SK-N-SH (cell line): ENCODE measurements around the gene TBPL2. TPM values are rescaled to one million over a fixed set of nuclear protein-coding genes. Genes with fewer than 3 reads are reported as not detected.

ENCODE experiments used
- CTCF ChIA-PET: fragments of 300-600, 350-600 bp; formaldehyde crosslinking; extraction: SDS; loops from one replicate; lab custom pipeline; 2021; lab: Yijun Ruan, JAX
- POLR2A ChIA-PET: fragments of 350-600 bp; sonication (Branson Sonifier 250); formaldehyde crosslinking; extraction: SDS; loops from one replicate; lab custom pipeline; 2020; ENCODE audit warnings: antibody characterized with exemption, inconsistent platforms; lab: Yijun Ruan, JAX
- DNase-seq: peaks from one replicate; pipeline ENCODE4 v3.0.0; 2012
- H2AFZ ChIP-seq: fragments of 200-600 bp; sonication (generic); 2 replicates; pipeline ENCODE4 v1.8.1; 2016; ENCODE audit warnings: antibody characterized with exemption, mild to moderate bottlenecking, low read depth
- H3F3A ChIP-seq: fragments of 200-600 bp; sonication (generic); replicated peaks from 2 replicates; pipeline ENCODE3; 2016; ENCODE audit warnings: antibody characterized with exemption, mild to moderate bottlenecking; ENCODE audit not compliant: insufficient read depth
- H3K27ac ChIP-seq, 2 experiments: fragments of 200-500 bp in 1 of 2; fragments of 200-600 bp in 1 of 2; sonication (Bioruptor generic) in 1 of 2; sonication (generic), shearing (Covaris generic) in 1 of 2; 2 replicates each; pipeline versions ENCODE4 v1.5.1 to v1.6.1; 2014 to 2016; ENCODE audit warnings: low read depth in 2 of 2, inconsistent platforms in 1 of 2, low read length in 1 of 2, mild to moderate bottlenecking in 1 of 2, mixed read lengths in 1 of 2
- H3K27me3 ChIP-seq: fragments of 200-600 bp; sonication (generic), shearing (Covaris generic); 2 replicates; pipeline ENCODE4 v1.6.1; 2016; ENCODE audit warnings: mixed run types; ENCODE audit not compliant: insufficient read depth
- H3K36me3 ChIP-seq, 2 experiments: fragments of 200-500 bp in 1 of 2; fragments of 200-600 bp in 1 of 2; sonication (Bioruptor generic) in 1 of 2; sonication (generic) in 1 of 2; replicated peaks in 1 of 2; 2 replicates each; pipeline versions ENCODE3 to v1.5.1; 2014 to 2016; ENCODE audit warnings: low read length in 1 of 2, mild to moderate bottlenecking in 1 of 2; ENCODE audit not compliant: insufficient read depth in 2 of 2, control insufficient read depth in 1 of 2
- H3K4me1 ChIP-seq, 2 experiments: fragments of 200-500 bp in 1 of 2; fragments of 200-600 bp in 1 of 2; sonication (Bioruptor generic) in 1 of 2; sonication (generic), shearing (Covaris generic) in 1 of 2; 2 replicates each; pipeline versions ENCODE4 v1.5.1 to v1.6.1; 2014 to 2016; ENCODE audit warnings: low read depth in 1 of 2, low read length in 1 of 2, mixed run types in 1 of 2; ENCODE audit not compliant: insufficient read depth in 2 of 2, control insufficient read depth in 1 of 2
- H3K4me2 ChIP-seq: fragments of 200-600 bp; sonication (generic), shearing (Covaris generic); 2 replicates; pipeline ENCODE4 v1.6.1; 2017; ENCODE audit warnings: mixed run types
- H3K4me3 ChIP-seq, 2 experiments: fragments of 200-500 bp in 1 of 2; fragments of 200-600 bp in 1 of 2; sonication (Bioruptor generic) in 1 of 2; sonication (generic), shearing (Covaris generic) in 1 of 2; 2 replicates each; pipeline versions ENCODE4 v1.5.1 to v1.8.1; 2014 to 2016; ENCODE audit warnings: low read depth in 2 of 2, inconsistent platforms in 1 of 2, low read length in 1 of 2, mild to moderate bottlenecking in 1 of 2, mixed read lengths in 1 of 2, moderate library complexity in 1 of 2
- H3K79me2 ChIP-seq: fragments of 200-600 bp; sonication (generic); 2 replicates; pipeline ENCODE4 v1.8.1; 2017; ENCODE audit warnings: mild to moderate bottlenecking; ENCODE audit not compliant: insufficient read depth
- H3K9ac ChIP-seq: fragments of 200-600 bp; sonication (generic); 2 replicates; pipeline ENCODE4 v1.6.1; 2017; ENCODE audit warnings: mixed run types
- H3K9me2 ChIP-seq: fragments of 200-600 bp; sonication (generic); 2 replicates; pipeline ENCODE4 v1.6.1; 2017; ENCODE audit warnings: mixed run types
- H3K9me3 ChIP-seq: fragments of 200-600 bp; sonication (generic); 2 replicates; pipeline ENCODE4 v1.6.1; 2017; ENCODE audit warnings: mixed run types, mild to moderate bottlenecking, moderate library complexity
- H4K20me1 ChIP-seq: fragments of 200-600 bp; sonication (generic); 2 replicates; pipeline ENCODE4 v1.6.1; 2017; ENCODE audit warnings: mild to moderate bottlenecking, mixed run types; ENCODE audit not compliant: insufficient read depth
- ELF1 ChIP-seq: IDR thresholded peaks from 2 replicates; pipeline ENCODE4 v1.4.0; 2012
- EP300 ChIP-seq, 2 experiments: IDR thresholded peaks; 2 replicates each; pipeline versions ENCODE4 v1.4.0 to v1.6.1; 2012; ENCODE audit warnings: borderline replicate concordance in 1 of 2, low read depth in 1 of 2, low read length in 1 of 2
- EZH2phosphoT487 ChIP-seq: fragments of 200-600 bp; sonication (generic); IDR thresholded peaks from 2 replicates; pipeline ENCODE4 v1.6.1; 2017; ENCODE audit warnings: low read depth, mixed run types, mild to moderate bottlenecking, antibody characterized with exemption, moderate library complexity, borderline replicate concordance
- FOSL2 ChIP-seq: IDR thresholded peaks from 2 replicates; pipeline ENCODE4 v1.4.0; 2012; ENCODE audit warnings: low read depth, mild to moderate bottlenecking, moderate library complexity, borderline replicate concordance
- FOXM1 ChIP-seq: IDR thresholded peaks from 2 replicates; pipeline ENCODE4 v1.4.0; 2012; ENCODE audit warnings: low read depth, mild to moderate bottlenecking
- GABPA ChIP-seq: IDR thresholded peaks from 2 replicates; pipeline ENCODE4 v1.4.0; 2012; ENCODE audit warnings: low read depth, mild to moderate bottlenecking
- GATA2 ChIP-seq: sonication (generic); formaldehyde crosslinking; IDR thresholded peaks from 2 replicates; pipeline ENCODE4 v1.5.0; 2020; ENCODE audit warnings: mild to moderate bottlenecking, missing genetic modification reagents
- IRF3 ChIP-seq: fragments of 150-350 bp; IDR thresholded peaks from 2 replicates; pipeline ENCODE4 v1.6.1; 2016; ENCODE audit warnings: mild to moderate bottlenecking, low read depth, low read length
- NFIC ChIP-seq: IDR thresholded peaks from 2 replicates; pipeline ENCODE4 v1.4.0; 2012; ENCODE audit warnings: borderline replicate concordance
- PBX3 ChIP-seq: IDR thresholded peaks from 2 replicates; pipeline ENCODE4; 2012
- RCOR1 ChIP-seq: fragments of 150-350 bp; IDR thresholded peaks from 2 replicates; pipeline ENCODE4 v1.6.1; 2017; ENCODE audit warnings: antibody characterized with exemption, low read length
- RFX5 ChIP-seq: IDR thresholded peaks from 2 replicates; pipeline ENCODE4 v1.6.1; 2012; ENCODE audit warnings: mild to moderate bottlenecking, improper control_type of control experiment, low read length
- USF1 ChIP-seq: IDR thresholded peaks from 2 replicates; pipeline ENCODE4 v1.4.0; 2012; ENCODE audit warnings: low read depth, borderline replicate concordance
- USF2 ChIP-seq: fragments of 150-350 bp; IDR thresholded peaks from 2 replicates; pipeline ENCODE4 v1.6.1; 2017; ENCODE audit warnings: antibody characterized with exemption, low read length, low read depth, borderline replicate concordance
- ZBTB33 ChIP-seq: IDR thresholded peaks from 2 replicates; pipeline ENCODE4 v1.4.0; 2012; ENCODE audit warnings: low read depth, borderline replicate concordance
- WGBS: methylation state at CpG from one replicate; pipeline ENCODE4 v1.1.6; 2017; ENCODE audit warnings: low lambda C conversion rate; 5-methylcytosine and 5-hydroxymethylcytosine counted together
- polyA plus RNA-seq, 3 experiments: library from polyadenylated mRNA; depleted of rRNA; stranded (reverse); fragments of >200 nt; gene quantifications; 2 replicates each; pipeline ENCODE4 v1.2.3, GENCODE V29; 2012

TBPL2 gene
- polyA plus RNA-seq, 1 of the 3 experiments (the other 2 are of a cell fraction): not detected

GRCh38 chr14:55481769-55482168, 41.4 kb upstream of the TBPL2 start:
- Histone ChIP-seq H3K79me2 (no peaks in the 10 kb centered on the region), H3K27ac (no peak overlapping the region), H3K36me3 (no peaks in the 10 kb centered on the region), H3F3A (no peaks in the 10 kb centered on the region), H3K4me3 (no peak overlapping the region), H3K9me3 (no peaks in the 10 kb centered on the region), H2AFZ (no peak overlapping the region), H3K4me1 (peaks cover 0 to 8% of the 10 kb centered on the region in 2 experiments; a peak in 2 of 4 replicates), H3K27me3 (no peaks in the 10 kb centered on the region), H3K9me2 (no peaks in the 10 kb centered on the region), H4K20me1 (no peaks in the 10 kb centered on the region), H3K9ac (no peak overlapping the region)
- 69% methylated on average over 5 of the region's 5 CpGs for WGBS
- POLR2A ChIA-PET: no interaction called here
- CTCF ChIA-PET: interaction anchor here (1.0 kb wide), 1 partner anchor 24 kb away, joined by 3 read pairs; no protein-coding TSS in a partner anchor
- DNase-seq: no peak
- TF ChIP-seq RFX5 (no peak), PBX3 (no peak), GABPA (no peak), ZBTB33 (no peak), RCOR1 (no peak), ELF1 (no peak), USF2 (no peak), USF1 (no peak), IRF3 (no peak), GATA2 (no peak), NFIC (no peak), FOXM1 (no peak), FOSL2 (no peak), EZH2phosphoT487 (no peak), EP300 (IDR thresholded peaks at IDR 0.05; ENCODE audit: borderline replicate concordance in 1 of 2, low read depth in 1 of 2, low read length in 1 of 2) (no peak)
- TF ChIP-seq, all 33 proteins: peak for 0
- H3K4me2 ChIP-seq: no peak overlapping the region
